ENCODE results near the gene SLC34A1.
"Not testable (repeated sequence)": the region's sequence is repeated elsewhere in the genome, so short reads cannot be mapped to it uniquely, and the experiment has no call there.

SLC34A1 gene

GRCh38 chr5:177390363-177391300 is 6.4 kb downstream of the SLC34A1 start:
- DNase-seq, result peak; percentile 94

- no peak for DNase-seq
These were observed 8.5 kb downstream of the SLC34A1 start for GRCh38 chr5:177392765-177393164.

DNA sequence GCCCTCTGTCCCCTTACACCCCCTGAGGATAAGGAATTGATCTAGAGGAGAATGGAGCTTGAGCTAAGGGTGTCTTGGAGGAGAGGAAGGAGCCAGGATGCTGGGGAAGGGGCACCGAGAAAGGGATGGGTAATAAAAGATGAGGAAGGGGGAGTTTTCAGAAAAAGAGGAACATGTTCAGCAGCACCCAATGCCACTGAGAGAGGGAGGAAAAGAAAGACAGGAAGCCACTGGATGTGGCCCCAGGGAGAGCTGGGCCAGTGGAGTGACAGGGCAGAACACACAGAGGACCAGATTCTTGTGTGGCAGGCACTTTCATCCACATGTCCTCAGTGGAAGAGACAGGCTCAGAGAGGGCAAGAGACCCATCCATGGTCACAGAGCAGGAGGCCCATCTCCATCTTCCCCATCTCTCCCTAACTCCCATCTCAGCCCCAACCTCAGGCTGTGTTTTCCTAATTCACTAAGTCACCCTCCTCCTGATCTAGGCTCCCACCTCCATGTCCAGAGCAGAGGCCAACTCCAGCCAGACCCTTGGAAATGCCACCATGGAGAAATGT is 9.1 kb downstream of the SLC34A1 start:
- no peak for DNase-seq

DNA sequence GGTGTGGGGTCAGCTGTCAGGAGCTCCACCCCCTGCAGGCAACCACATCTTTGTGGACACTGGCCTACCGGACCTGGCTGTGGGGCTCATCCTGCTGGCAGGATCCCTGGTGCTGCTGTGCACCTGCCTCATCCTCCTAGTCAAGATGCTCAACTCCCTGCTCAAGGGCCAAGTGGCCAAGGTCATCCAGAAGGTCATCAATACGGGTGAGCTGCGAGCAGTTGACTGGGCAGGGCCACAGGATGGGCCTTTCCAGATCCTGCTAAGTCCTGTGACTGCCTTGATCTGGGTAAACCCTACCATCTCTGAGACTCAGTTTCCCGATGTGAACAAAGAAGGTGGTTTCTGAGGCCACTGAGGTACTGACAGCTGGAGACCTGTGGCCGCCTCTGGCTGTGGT is 9.8 kb downstream of the SLC34A1 start:
- DNase-seq, result no peak

DNA sequence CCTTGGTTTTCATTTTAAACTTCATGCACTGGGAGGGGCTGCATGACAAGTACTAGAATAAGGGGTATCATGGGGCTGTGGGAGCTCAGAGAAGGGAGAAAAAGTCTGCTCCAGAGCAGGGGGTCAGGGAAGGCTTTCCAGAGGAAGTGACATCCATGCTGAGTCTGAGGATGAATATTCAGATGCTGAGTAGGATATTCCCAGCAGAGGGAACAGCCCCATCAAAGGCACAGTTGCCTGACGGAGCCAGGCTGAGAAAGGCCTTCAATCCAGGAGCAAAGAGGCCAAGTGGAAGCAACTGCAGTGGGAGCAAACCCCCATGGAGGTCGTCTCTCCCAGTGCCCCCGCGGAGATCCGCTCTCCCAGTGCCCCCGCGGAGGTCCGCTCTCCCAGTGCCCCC is 11.8 kb downstream of the SLC34A1 start:
- DNase-seq, result no peak

- DNase-seq, result no peak
These were observed 12.6 kb downstream of the SLC34A1 start for GRCh38 chr5:177396807-177397206.

GRCh38 chr5:177397875-177398390 is 13.7 kb downstream of the SLC34A1 start:
- no peak for DNase-seq

DNA sequence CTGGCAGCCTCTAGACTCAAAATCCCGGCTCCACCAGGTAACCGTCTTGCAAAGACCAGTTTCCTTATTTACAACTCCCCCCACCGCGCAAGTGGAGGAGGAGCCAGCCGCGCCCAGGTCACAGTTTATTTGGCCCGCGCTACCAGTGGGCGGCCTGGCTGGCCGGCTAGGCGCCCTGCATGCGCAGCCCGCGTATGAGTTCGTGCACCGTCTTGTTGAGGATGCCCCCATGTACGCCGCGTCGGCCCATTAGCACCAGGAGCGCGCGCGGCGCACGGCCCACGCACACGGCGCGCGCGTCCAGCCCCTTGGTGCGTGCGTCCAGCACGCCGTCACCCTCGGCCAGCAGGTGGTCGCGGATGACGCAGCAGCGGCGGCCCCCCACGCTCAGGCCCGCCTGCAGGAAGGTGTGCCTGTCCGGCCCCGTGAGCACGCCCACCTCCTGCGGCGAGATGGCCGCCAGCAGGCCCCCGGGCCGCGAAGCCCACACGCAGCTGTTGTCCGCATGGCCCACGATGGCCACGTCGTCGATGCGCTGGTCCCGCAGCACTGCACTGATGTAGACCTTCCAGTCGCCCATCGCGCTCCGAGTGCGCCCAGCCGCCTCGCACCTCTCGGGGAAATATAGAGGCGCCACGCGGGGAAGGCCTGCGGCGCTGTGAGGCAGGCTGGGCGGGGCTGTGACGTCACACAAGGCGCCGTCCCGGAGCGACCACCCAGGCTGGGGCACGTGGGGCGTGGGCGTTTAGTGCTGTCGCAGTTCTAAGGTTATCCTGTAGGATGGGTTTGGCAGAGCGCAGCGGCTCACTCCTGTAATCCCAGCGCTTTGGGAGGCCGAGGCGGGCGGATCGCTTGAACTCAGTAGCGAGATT is 16.0 kb downstream of the SLC34A1 start, which contains the start of gene PFN3:
Gene PFN3, minus strand, starts transcription at position 665 of the 872 bp plus-strand sequence. Its CDS starts 85 bp downstream, at position 580.
- no peak for DNase-seq

DNA sequence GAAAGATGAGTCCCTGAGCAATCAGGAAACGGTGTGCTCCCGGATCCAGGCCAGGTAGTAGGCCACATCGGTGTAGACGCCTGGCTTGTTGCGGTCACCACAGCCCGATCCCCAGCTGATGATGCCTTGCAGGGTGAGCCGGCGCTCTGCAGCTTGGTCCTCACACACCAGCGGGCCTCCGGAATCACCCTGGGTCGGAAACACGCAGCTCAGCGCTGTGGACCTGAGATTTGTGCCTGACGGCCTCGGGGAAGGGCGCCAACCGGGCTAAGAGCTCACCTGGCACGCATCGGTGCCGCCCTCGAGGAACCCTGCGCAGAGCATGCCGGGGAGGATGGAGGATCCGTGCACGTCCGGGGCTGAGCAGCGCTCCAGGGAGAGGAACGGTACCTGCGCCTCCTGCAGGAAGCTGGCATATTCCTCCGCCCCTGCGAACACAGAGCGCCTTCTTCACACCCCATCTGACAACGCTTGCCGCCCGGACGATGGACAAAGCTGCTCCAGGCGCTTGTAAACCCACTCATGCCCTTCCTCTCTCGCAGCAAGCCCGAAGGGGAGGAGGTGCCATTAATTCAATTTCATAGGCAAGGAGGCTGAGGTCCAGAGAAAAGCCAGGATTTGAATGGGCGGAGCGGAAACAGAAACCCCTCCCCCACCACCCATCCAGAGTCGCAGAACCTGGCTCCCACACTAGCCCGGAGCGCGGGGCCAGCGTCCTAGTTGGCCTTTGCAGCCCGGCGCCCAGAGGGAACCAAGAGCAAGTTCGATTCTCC is 18.2 kb downstream of the SLC34A1 start:
- DNase-seq, result peak; percentile 81

- peak; percentile 61 for DNase-seq
These were observed 19.0 kb downstream of the SLC34A1 start for GRCh38 chr5:177403102-177403791.

- DNase-seq, result peak; percentile 88
These were observed 19.8 kb downstream of the SLC34A1 start for GRCh38 chr5:177403792-177404640.

GRCh38 chr5:177404641-177405179 is 20.5 kb downstream of the SLC34A1 start:
- DNase-seq, result no peak

GRCh38 chr5:177405312-177405711 is 21.1 kb downstream of the SLC34A1 start:
- no peak for DNase-seq

GRCh38 chr5:177405805-177406204 is 21.6 kb downstream of the SLC34A1 start:
- DNase-seq, result no peak

- no peak for DNase-seq
These were observed 25.0 kb downstream of the SLC34A1 start, which contains the start of gene F12 for GRCh38 chr5:177409043-177409801. F12 (minus strand) TSS chr5:177409564; CDS start chr5:177409527, 37 bp downstream.

DNA sequence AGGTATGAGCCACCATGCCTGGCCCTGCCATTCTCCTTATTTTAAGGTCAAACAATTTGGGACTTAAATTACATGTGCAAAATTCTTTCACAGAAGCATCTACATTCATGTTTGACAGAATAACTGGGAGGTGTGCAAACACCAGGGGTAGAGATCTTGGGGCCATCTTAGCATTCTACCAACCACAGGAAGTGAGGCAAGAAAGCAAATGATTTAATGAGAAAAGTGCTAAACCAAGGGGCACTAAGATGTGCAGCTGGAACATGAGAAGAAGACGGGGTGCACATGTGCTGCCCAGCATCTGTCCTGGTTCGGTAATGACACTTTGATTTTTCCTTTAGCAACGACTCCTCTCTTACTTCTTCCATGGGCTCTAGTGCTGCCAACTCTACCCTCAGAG is 26.3 kb downstream of the SLC34A1 start:
- DNase-seq, result no peak

DNA sequence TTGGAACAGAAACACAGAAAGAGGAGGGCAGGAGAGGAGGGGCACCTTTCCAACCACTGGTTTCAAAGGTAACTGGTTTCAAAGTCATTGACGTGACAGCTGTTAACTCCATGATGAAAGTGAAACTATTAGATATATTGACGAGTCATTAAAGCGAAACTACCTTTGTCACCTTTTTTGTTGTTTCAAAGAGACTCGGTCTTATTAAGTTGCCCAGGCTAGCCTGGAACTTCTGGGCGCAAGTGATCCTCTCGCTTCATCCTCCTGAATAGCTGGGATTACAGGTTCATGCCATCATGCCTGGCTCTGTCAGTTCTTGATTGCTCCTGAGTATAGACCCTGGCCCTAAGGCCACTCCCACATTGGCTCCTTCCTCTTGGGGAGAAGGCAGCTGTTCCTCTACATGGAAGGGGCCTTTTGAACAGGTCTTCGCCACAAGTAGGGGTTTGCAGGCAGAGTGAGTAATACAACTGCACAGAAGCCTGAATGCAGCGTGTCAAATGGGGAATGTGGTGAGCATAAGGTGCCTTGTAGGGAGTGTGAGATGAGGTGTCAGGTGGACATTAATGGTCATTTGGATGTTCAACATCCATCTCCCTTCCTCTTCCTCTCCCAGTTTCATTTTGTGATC is 28.5 kb downstream of the SLC34A1 start:
- peak; percentile 43 for DNase-seq

DNA sequence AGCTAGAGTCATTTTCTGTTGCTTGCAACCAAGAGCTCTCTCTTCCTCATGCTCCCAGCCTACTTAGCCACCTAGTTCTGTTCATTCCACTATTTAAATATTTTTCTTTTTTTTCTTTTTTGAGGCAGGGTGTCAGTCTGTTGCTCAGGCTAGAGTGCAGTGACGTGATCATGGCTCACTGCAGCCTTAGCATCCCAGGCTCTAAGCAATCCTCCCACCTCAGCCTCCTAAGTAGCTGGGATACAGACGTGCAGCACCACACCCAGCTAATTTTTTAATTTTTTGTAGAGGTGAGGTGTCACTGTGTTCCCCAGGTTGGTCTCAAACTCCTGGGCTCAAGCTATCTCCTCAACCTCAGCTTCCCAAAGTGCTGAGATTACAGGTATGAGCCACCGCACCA is 30.2 kb downstream of the SLC34A1 start:
- no peak for DNase-seq

DNA sequence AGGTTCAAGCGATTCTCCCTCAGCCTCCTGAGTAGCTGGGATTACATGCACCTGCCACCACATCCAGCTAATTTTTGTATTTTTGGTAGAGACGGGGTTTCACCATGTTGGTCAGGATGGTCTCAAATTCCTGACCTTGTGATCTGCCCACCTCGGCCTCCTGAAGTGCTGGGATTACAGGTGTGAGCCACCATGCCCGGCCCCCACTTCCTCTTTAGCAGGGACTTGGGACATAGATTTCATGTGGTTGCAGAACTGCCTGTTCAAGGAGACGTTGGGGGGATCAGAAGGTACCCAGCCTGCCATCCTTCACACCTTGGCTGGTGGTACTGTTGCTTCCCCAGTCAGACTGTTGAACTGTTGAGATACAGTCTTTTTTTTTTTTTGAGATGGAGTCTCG is 32.8 kb downstream of the SLC34A1 start:
- DNase-seq, result not testable (repeated sequence)

Data from stimulated activated CD8-positive, alpha-beta memory T cell treated with anti-CD3 and anti-CD28 coated beads, Interleukin-4, amount 100 ng/mL, for 48 hours (primary cell).